ENCODE measurements around the gene PADI3. TPM values are rescaled to one million over a fixed set of nuclear protein-coding genes. Genes with fewer than 3 reads are reported as not detected.

PADI3 gene
- total and polyA plus RNA-seq, 9 of the 15 experiments (the other 6 are each of a cell fraction or from before 2014, with no cell fraction given) = not detected

DNA sequence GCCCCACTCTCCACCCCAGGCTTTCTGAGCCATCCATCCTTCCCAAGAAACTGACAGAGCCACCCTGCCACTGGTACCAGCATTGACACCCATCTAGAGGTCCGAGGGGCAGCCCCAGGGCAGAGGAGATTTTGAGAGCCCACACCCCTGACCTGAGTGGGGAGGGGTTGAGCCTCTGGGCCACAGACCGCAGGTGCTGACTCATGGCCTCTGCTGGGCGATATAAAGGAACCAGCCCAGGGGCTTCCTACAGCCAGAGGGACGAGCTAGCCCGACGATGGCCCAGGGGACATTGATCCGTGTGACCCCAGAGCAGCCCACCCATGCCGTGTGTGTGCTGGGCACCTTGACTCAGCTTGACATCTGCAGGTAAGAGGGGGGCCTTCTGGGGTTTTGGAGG lies 59.0 kb downstream of the PADI3 start, which contains the start of gene PADI4 (continued):
- TF ChIP-seq, protein P1, sequence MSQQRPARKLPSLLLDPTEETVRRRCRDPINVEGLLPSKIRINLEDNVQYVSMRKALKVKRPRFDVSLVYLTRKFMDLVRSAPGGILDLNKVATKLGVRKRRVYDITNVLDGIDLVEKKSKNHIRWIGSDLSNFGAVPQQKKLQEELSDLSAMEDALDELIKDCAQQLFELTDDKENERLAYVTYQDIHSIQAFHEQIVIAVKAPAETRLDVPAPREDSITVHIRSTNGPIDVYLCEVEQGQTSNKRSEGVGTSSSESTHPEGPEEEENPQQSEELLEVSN (IDR thresholded peaks at IDR 0.05; ENCODE audit: borderline replicate concordance in 1 of 2, extremely low read depth in 1 of 2, insufficient read depth in 1 of 2, insufficient read length in 1 of 2, low read depth in 1 of 2, low read length in 1 of 2, poor library complexity in 1 of 2, severe bottlenecking in 1 of 2) = peak in 1 of 2 experiments; percentile 7
- peak; percentile 18; the same call in 1 of the 2 replicates for TF ChIP-seq ESRRA (IDR thresholded peaks at IDR 0.05; ENCODE audit: borderline replicate concordance, low read depth)
- TF ChIP-seq XRCC3 (IDR thresholded peaks at IDR 0.05) = no peak
- no peak for TF ChIP-seq DMBX1 (CRISPR knock-in tag; IDR thresholded peaks at IDR 0.05; ENCODE audit: borderline replicate concordance)
- TF ChIP-seq, protein P2, sequence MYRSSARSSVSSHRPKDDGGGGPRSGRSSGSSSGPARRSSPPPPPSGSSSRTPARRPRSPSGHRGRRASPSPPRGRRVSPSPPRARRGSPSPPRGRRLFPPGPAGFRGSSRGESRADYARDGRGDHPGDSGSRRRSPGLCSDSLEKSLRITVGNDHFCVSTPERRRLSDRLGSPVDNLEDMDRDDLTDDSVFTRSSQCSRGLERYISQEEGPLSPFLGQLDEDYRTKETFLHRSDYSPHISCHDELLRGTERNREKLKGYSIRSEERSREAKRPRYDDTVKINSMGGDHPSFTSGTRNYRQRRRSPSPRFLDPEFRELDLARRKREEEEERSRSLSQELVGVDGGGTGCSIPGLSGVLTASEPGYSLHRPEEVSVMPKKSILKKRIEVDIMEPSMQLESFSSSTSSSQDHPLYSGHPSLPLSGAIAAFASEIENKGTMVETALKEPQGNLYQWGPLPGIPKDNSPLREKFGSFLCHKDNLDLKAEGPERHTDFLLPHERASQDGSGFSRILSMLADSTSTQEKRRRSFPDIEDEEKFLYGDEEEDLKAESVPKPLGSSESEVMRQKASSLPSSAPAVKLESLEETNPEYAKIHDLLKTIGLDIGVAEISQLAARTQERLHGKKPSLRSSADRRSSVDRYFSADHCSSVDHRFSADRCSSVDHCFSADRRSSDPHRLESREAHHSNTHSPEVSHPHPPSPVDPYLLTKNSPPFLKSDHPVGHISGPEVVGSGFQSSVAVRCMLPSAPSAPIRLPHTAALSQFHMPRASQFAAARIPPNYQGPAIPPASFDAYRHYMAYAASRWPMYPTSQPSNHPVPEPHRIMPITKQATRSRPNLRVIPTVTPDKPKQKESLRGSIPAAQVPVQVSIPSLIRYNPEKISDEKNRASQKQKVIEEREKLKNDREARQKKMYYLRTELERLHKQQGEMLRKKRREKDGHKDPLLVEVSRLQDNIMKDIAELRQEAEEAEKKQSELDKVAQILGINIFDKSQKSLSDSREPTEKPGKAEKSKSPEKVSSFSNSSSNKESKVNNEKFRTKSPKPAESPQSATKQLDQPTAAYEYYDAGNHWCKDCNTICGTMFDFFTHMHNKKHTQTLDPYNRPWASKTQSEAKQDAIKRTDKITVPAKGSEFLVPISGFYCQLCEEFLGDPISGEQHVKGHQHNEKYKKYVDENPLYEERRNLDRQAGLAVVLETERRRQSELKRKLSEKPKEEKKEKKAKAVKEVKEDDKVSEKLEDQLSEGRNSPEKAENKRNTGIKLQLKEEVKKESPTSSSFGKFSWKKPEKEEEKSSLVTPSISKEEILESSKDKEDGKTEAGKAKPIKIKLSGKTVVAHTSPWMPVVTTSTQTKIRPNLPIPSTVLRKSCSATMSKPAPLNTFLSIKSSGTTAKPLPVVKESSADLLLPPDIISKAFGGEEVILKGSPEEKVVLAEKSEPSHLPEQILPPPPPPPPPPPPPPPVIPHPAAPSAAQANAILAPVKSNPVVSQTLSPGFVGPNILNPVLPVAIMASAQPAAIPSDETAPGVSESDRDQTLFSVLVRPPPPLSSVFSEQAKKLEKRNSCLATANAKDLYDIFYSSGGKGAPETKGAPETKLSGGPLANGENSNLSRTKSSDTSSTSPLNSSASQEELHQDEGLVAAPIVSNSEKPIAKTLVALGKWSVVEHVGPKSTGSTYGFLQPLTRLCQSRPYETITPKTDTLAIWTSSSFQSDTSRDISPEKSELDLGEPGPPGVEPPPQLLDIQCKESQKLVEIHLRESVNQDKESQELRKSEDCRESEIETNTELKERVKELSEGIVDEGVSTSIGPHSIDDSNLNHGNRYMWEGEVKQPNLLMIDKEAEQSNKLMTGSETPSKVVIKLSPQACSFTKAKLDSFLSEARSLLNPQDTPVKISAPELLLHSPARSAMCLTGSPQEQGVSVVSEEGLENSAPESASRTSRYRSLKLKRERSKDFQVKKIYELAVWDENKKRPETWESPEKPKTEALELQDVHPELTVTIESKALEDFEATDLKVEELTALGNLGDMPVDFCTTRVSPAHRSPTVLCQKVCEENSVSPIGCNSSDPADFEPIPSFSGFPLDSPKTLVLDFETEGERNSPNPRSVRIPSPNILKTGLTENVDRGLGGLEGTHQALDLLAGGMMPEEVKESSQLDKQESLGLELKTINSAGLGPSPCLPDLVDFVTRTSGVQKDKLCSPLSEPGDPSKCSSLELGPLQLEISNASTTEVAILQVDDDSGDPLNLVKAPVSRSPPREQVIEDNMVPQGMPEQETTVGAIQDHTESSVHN (IDR thresholded peaks at IDR 0.05; ENCODE audit: borderline replicate concordance in 1 of 2, low read depth in 1 of 2) = no peak
- peak; percentile 94 for TF ChIP-seq NFE2 (IDR thresholded peaks at IDR 0.05; ENCODE audit: low read depth)
- TF ChIP-seq FOXP1 (CRISPR knock-in tag; IDR thresholded peaks at IDR 0.05) = 0 out of 2 replicates have a peak, but pooled peaks have one; percentile 40
- peak; percentile 94 for TF ChIP-seq C11orf30 (IDR thresholded peaks at IDR 0.05; ENCODE audit: low read depth)
- TF ChIP-seq SMAD4 (CRISPR knock-in tag; conservative IDR thresholded peaks at IDR 0.05) = no peak
- TF ChIP-seq ZNF217 (CRISPR knock-in tag; IDR thresholded peaks at IDR 0.05) = no peak
- TF ChIP-seq RCOR1 (IDR thresholded peaks at IDR 0.05; ENCODE audit: borderline replicate concordance in 1 of 2, low read depth in 2 of 2, low read length in 2 of 2) = peak in 1 of 2 experiments; percentile 16; a peak in 1 of 4 replicates
- TF ChIP-seq, protein P3, sequence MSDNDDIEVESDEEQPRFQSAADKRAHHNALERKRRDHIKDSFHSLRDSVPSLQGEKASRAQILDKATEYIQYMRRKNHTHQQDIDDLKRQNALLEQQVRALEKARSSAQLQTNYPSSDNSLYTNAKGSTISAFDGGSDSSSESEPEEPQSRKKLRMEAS (CRISPR knock-in tag; IDR thresholded peaks at IDR 0.05) = 0 out of 2 replicates have a peak, but pooled peaks have one; percentile 10
- no peak for TF ChIP-seq SRSF7 (optimal IDR thresholded peaks at IDR 0.05; ENCODE audit: low read depth, low read length)
- TF ChIP-seq, protein P4, sequence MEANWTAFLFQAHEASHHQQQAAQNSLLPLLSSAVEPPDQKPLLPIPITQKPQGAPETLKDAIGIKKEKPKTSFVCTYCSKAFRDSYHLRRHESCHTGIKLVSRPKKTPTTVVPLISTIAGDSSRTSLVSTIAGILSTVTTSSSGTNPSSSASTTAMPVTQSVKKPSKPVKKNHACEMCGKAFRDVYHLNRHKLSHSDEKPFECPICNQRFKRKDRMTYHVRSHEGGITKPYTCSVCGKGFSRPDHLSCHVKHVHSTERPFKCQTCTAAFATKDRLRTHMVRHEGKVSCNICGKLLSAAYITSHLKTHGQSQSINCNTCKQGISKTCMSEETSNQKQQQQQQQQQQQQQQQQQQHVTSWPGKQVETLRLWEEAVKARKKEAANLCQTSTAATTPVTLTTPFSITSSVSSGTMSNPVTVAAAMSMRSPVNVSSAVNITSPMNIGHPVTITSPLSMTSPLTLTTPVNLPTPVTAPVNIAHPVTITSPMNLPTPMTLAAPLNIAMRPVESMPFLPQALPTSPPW (CRISPR knock-in tag; IDR thresholded peaks at IDR 0.05) = peak; percentile 61
- no peak for TF ChIP-seq EHMT2 (IDR thresholded peaks at IDR 0.05)
- TF ChIP-seq STAT5B (CRISPR knock-in tag; IDR thresholded peaks at IDR 0.05) = no peak
- TF ChIP-seq NFRKB (IDR thresholded peaks at IDR 0.05; ENCODE audit: low read depth) = no peak
- TF ChIP-seq MAFF (IDR thresholded peaks at IDR 0.05; ENCODE audit: low read length) = peak; percentile 24; the same call in 1 of the 2 replicates
